IPS-18c (cell line): ENCODE results near the gene SAP130.

Source experiments
- H3K4me3 ChIP-seq: 2 replicates; pipeline ENCODE4 v1.7.0; 2013; ENCODE audit warnings: low read depth, mild to moderate bottlenecking, low read length, moderate library complexity; ENCODE audit not compliant: insufficient read depth
- H3K9me3 ChIP-seq: one replicate; pipeline ENCODE4 v1.6.1; 2013; ENCODE audit warnings: mild to moderate bottlenecking, low read length, moderate library complexity; ENCODE audit not compliant: control insufficient read depth, insufficient read depth

Gene SAP130

GRCh38 chr2:127984551-127984950 lies 43.3 kb downstream of the SAP130 start:
- no peak overlapping the region for H3K4me3 ChIP-seq
- H3K9me3 ChIP-seq: no peaks in the 10 kb centered on the region

GRCh38 chr2:127969446-127969845 lies 58.4 kb downstream of the SAP130 start:
- Histone ChIP-seq H3K9me3 (no peaks in the 10 kb centered on the region), H3K4me3 (no peak overlapping the region)

GRCh38 chr2:127968610-127969339 lies 59.1 kb downstream of the SAP130 start:
- H3K4me3 ChIP-seq: no peak overlapping the region
- H3K9me3 ChIP-seq: no peaks in the 10 kb centered on the region

- Histone ChIP-seq H3K4me3 (no peak overlapping the region), H3K9me3 (no peaks in the 10 kb centered on the region)
These were observed 66.1 kb downstream of the SAP130 start for GRCh38 chr2:127961729-127962128.

- no peaks in the 10 kb centered on the region for H3K9me3 ChIP-seq
- H3K4me3 ChIP-seq: no peak overlapping the region
These were observed 70.6 kb downstream of the SAP130 start for GRCh38 chr2:127957240-127957639.

GRCh38 chr2:127954857-127955256 lies 73.0 kb downstream of the SAP130 start:
- Histone ChIP-seq H3K4me3 (no peak overlapping the region), H3K9me3 (no peaks in the 10 kb centered on the region)

- Histone ChIP-seq H3K9me3 (no peaks in the 10 kb centered on the region), H3K4me3 (no peak overlapping the region)
These were observed 74.0 kb downstream of the SAP130 start for GRCh38 chr2:127953849-127954248.

- Histone ChIP-seq H3K4me3 (no peak overlapping the region), H3K9me3 (no peaks in the 10 kb centered on the region)
These were observed 74.6 kb downstream of the SAP130 start for GRCh38 chr2:127953128-127953718.

GRCh38 chr2:127951026-127951425 lies 76.8 kb downstream of the SAP130 start:
- Histone ChIP-seq H3K4me3 (no peak overlapping the region), H3K9me3 (no peaks in the 10 kb centered on the region)

- H3K4me3 ChIP-seq: no peak overlapping the region
- H3K9me3 ChIP-seq: no peaks in the 10 kb centered on the region
These were observed 77.6 kb downstream of the SAP130 start for GRCh38 chr2:127950264-127950663.

- H3K4me3 ChIP-seq: no peak overlapping the region
These were observed 82.6 kb downstream of the SAP130 start for GRCh38 chr2:127945281-127945680.

GRCh38 chr2:127943186-127943585 lies 84.7 kb downstream of the SAP130 start:
- no peaks in the 10 kb centered on the region for H3K9me3 ChIP-seq
- no peak overlapping the region for H3K4me3 ChIP-seq

More at GRCh38 chr2:127945281-127945680, 82.6 kb downstream of the SAP130 start:
- no peaks in the 10 kb centered on the region for H3K9me3 ChIP-seq

- Histone ChIP-seq H3K4me3 (no peak overlapping the region), H3K9me3 (no peaks in the 10 kb centered on the region)
These were observed 85.9 kb downstream of the SAP130 start for GRCh38 chr2:127942002-127942401.

GRCh38 chr2:127941461-127941860 lies 86.4 kb downstream of the SAP130 start:
- no peaks in the 10 kb centered on the region for H3K9me3 ChIP-seq
- H3K4me3 ChIP-seq: no peak overlapping the region

- H3K4me3 ChIP-seq: no peak overlapping the region
- H3K9me3 ChIP-seq: no peaks in the 10 kb centered on the region
These were observed 87.2 kb downstream of the SAP130 start for GRCh38 chr2:127940641-127941040.

GRCh38 chr2:127935337-127935736 lies 92.5 kb downstream of the SAP130 start:
- H3K9me3 ChIP-seq: no peaks in the 10 kb centered on the region
- H3K4me3 ChIP-seq: no peak overlapping the region

GRCh38 chr2:127932199-127932876 lies 95.5 kb downstream of the SAP130 start:
- Histone ChIP-seq H3K4me3 (no peak overlapping the region), H3K9me3 (peaks cover 2% of the 10 kb centered on the region)

- peaks cover 4% of the 10 kb centered on the region for H3K9me3 ChIP-seq
- no peak overlapping the region for H3K4me3 ChIP-seq
These were observed 98.4 kb downstream of the SAP130 start for GRCh38 chr2:127929449-127929848.
